Astrocyte (in vitro differentiated cells and primary cell): ENCODE data around the gene ING5. TPM values are rescaled to one million over a fixed set of nuclear protein-coding genes. Genes with fewer than 3 reads are reported as not detected.

Source experiments
- DNase-seq: peaks from one replicate; pipeline ENCODE4 v3.0.0-alpha.2; 2010; ENCODE audit warnings: low read depth
- FAIRE-seq: peaks from 2 replicates; lab custom pipeline; 2011; peaks lifted over from hg19 to GRCh38; lab: Jason Lieb, UNC
- H2AFZ ChIP-seq: 2 replicates; pipeline ENCODE4 v1.6.0; 2012; ENCODE audit warnings: low read depth, low read length, inconsistent platforms
- H3K27ac ChIP-seq: 2 replicates; pipeline ENCODE4 v1.5.1; 2011; ENCODE audit warnings: low read depth, low read length, inconsistent platforms
- H3K27me3 ChIP-seq: 2 replicates; pipeline ENCODE4 v1.6.0; 2011; ENCODE audit warnings: low read length, inconsistent platforms; ENCODE audit not compliant: insufficient read depth
- H3K36me3 ChIP-seq: 2 replicates; pipeline ENCODE4 v1.5.1; 2011; ENCODE audit warnings: low read length, inconsistent platforms; ENCODE audit not compliant: insufficient read depth
- H3K4me1 ChIP-seq: 2 replicates; pipeline ENCODE4 v1.5.1; 2011; ENCODE audit warnings: low read length, inconsistent platforms; ENCODE audit not compliant: insufficient read depth
- H3K4me2 ChIP-seq: 2 replicates; pipeline ENCODE4 v1.6.0; 2012; ENCODE audit warnings: low read length, inconsistent platforms
- H3K4me3 ChIP-seq: 2 replicates; pipeline ENCODE4 v1.5.1; 2011; ENCODE audit warnings: low read depth, mild to moderate bottlenecking, low read length, inconsistent platforms; ENCODE audit not compliant: insufficient read depth
- H3K79me2 ChIP-seq: 2 replicates; pipeline ENCODE4 v1.6.0; 2012; ENCODE audit warnings: mild to moderate bottlenecking, low read length, inconsistent platforms; ENCODE audit not compliant: insufficient read depth
- H3K9ac ChIP-seq: 2 replicates; pipeline ENCODE4 v1.6.0; 2012; ENCODE audit warnings: mild to moderate bottlenecking, low read length, inconsistent platforms
- H3K9me3 ChIP-seq: 2 replicates; pipeline ENCODE4 v1.5.1; 2012; ENCODE audit warnings: low read depth, mild to moderate bottlenecking, low read length, inconsistent platforms; ENCODE audit not compliant: insufficient read depth
- H4K20me1 ChIP-seq: 2 replicates; pipeline ENCODE4 v1.6.0; 2012; ENCODE audit warnings: low read length, inconsistent platforms; ENCODE audit not compliant: insufficient read depth
- H3K27ac Mint-ChIP-seq: one replicate; pipeline ENCODE4 v1.8.0; 2021; ENCODE audit warnings: mild to moderate bottlenecking, mixed read lengths; ENCODE audit not compliant: unreplicated experiment
- H3K27me3 Mint-ChIP-seq: one replicate; pipeline ENCODE4 v1.8.0; 2021; ENCODE audit warnings: low read depth, mixed read lengths; ENCODE audit not compliant: unreplicated experiment
- H3K36me3 Mint-ChIP-seq: one replicate; pipeline ENCODE4 v1.8.0; 2021; ENCODE audit warnings: low read depth, mixed read lengths; ENCODE audit not compliant: unreplicated experiment
- H3K4me1 Mint-ChIP-seq: one replicate; pipeline ENCODE4 v1.8.0; 2021; ENCODE audit warnings: low read depth, mixed read lengths; ENCODE audit not compliant: unreplicated experiment
- H3K4me3 Mint-ChIP-seq: one replicate; pipeline ENCODE4 v1.8.0; 2021; ENCODE audit warnings: mild to moderate bottlenecking, moderate library complexity, mixed read lengths; ENCODE audit not compliant: unreplicated experiment
- H3K9me3 Mint-ChIP-seq: one replicate; pipeline ENCODE4 v1.8.0; 2021; ENCODE audit warnings: mild to moderate bottlenecking, mixed read lengths; ENCODE audit not compliant: unreplicated experiment
- CTCF ChIP-seq: IDR thresholded peaks from 2 replicates; pipeline ENCODE4 v1.5.1; 2011; ENCODE audit warnings: low read depth, mild to moderate bottlenecking, inconsistent platforms, low read length, moderate library complexity; ENCODE audit not compliant: insufficient read depth
- EZH2 ChIP-seq: IDR thresholded peaks from 2 replicates; pipeline ENCODE4 v1.6.1; 2012; ENCODE audit warnings: mild to moderate bottlenecking, low read length, inconsistent platforms; ENCODE audit not compliant: insufficient read depth
- total RNA-seq: library from RNA; stranded (reverse); gene quantifications from 2 replicates; pipeline ENCODE4 v1.2.1, GENCODE V29; 2021

The ING5 gene
- total RNA-seq, 1 donor from 2014 or later: 19.7 TPM

GRCh38 chr2:241671457-241672240, 30.2 kb upstream of the ING5 start:
- H3K9ac ChIP-seq: no peak overlapping the region
- H3K4me1 Mint-ChIP-seq: no peaks in the 10 kb centered on the region
- H4K20me1 ChIP-seq: peaks cover 4% of the 10 kb centered on the region
- no peak overlapping the region for H3K27ac Mint-ChIP-seq
- H3K9me3 Mint-ChIP-seq: no peaks in the 10 kb centered on the region
- no peaks in the 10 kb centered on the region for H3K27me3 Mint-ChIP-seq
- no peak overlapping the region for H3K4me2 ChIP-seq
- H3K36me3 Mint-ChIP-seq: peaks cover 9% of the 10 kb centered on the region
- no peak overlapping the region for H3K4me3 Mint-ChIP-seq
- H3K27ac ChIP-seq: no peak overlapping the region
- peaks cover 3% of the 10 kb centered on the region for H3K79me2 ChIP-seq
- no peaks in the 10 kb centered on the region for H3K27me3 ChIP-seq
- H2AFZ ChIP-seq: no peak overlapping the region
- TF ChIP-seq CTCF (no peak), EZH2 (no peak)
- no peak for DNase-seq
- H3K4me3 ChIP-seq: no peak overlapping the region
- H3K36me3 ChIP-seq: peaks cover 2% of the 10 kb centered on the region
- peaks cover 5% of the 10 kb centered on the region for H3K4me1 ChIP-seq
- no peak for FAIRE-seq
- H3K9me3 ChIP-seq: no peaks in the 10 kb centered on the region

GRCh38 chr2:241672243-241673188, 29.3 kb upstream of the ING5 start:
- Mint-ChIP-seq H3K4me3 (no peak overlapping the region), H3K4me1 (no peaks in the 10 kb centered on the region), H3K9me3 (no peaks in the 10 kb centered on the region), H3K36me3 (peaks cover 8% of the 10 kb centered on the region), H3K27me3 (no peaks in the 10 kb centered on the region), H3K27ac (no peak overlapping the region)
- H3K4me2 ChIP-seq: no peak overlapping the region
- no peaks in the 10 kb centered on the region for H3K27me3 ChIP-seq
- H3K4me1 ChIP-seq: no peaks in the 10 kb centered on the region
- H4K20me1 ChIP-seq: peaks cover 4% of the 10 kb centered on the region
- peaks cover 3% of the 10 kb centered on the region for H3K79me2 ChIP-seq
- H3K4me3 ChIP-seq: no peak overlapping the region
- peaks cover 2% of the 10 kb centered on the region for H3K36me3 ChIP-seq
- H3K9ac ChIP-seq: no peak overlapping the region
- DNase-seq (no peak), FAIRE-seq (no peak)
- H2AFZ ChIP-seq: no peak overlapping the region
- TF ChIP-seq CTCF (no peak), EZH2 (no peak)
- no peak overlapping the region for H3K27ac ChIP-seq
- H3K9me3 ChIP-seq: no peaks in the 10 kb centered on the region
